ENCODE data around the gene FAIM2.

Gene FAIM2

GRCh38 chr12:49923880-49924556 is 20.3 kb upstream of the FAIM2 start:
- POLR2A ChIA-PET, result no interaction called here
- H3K4me3 ChIP-seq (ENCODE audit: low read depth, low read length), result no peak overlapping the region
- no peaks in the 10 kb centered on the region for H3K36me3 ChIP-seq (ENCODE audit: control insufficient read depth in 2 of 2, insufficient read depth in 1 of 2, low read length in 2 of 2)
- CTCF ChIA-PET, result interaction anchor here (1.6 to 2.1 kb wide), 2 partner anchors 22 to 43 kb away, joined by 6 read pairs; no protein-coding TSS in a partner anchor
- no peak overlapping the region for H3K27ac ChIP-seq (ENCODE audit: extremely low read depth, low read depth, low read length)
- TF ChIP-seq ZBTB49 (tag by site-specific recombination; IDR thresholded peaks at IDR 0.05; ENCODE audit: low read depth), result no peak
- TF ChIP-seq ZNF664 (tag by site-specific recombination; IDR thresholded peaks at IDR 0.05), result no peak
- no peak for TF ChIP-seq HOXA7 (CRISPR knock-in tag; IDR thresholded peaks at IDR 0.05; ENCODE audit: borderline replicate concordance)
- TF ChIP-seq ZNF239 (tag by site-specific recombination; IDR thresholded peaks at IDR 0.05), result no peak
- TF ChIP-seq ZBTB6 (tag by site-specific recombination; IDR thresholded peaks at IDR 0.05), result no peak
- no peaks in the 10 kb centered on the region for H3K4me1 ChIP-seq (ENCODE audit: control insufficient read depth, insufficient read depth, low read length)
- H3K9me3 ChIP-seq (ENCODE audit: control insufficient read depth, insufficient read depth, low read depth, low read length), result no peaks in the 10 kb centered on the region

- POLR2A ChIA-PET, result no interaction called here
- H3K9me3 ChIP-seq (ENCODE audit: control insufficient read depth, insufficient read depth, low read depth, low read length), result no peaks in the 10 kb centered on the region
- no peak for TF ChIP-seq ZFP69B (tag by site-specific recombination; IDR thresholded peaks at IDR 0.05)
- TF ChIP-seq ZSCAN5A (tag by site-specific recombination; IDR thresholded peaks at IDR 0.05), result no peak
- TF ChIP-seq ZNF133 (tag by site-specific recombination; IDR thresholded peaks at IDR 0.05), result no peak
Observed at GRCh38 chr12:49923035-49923644, 19.4 kb upstream of the FAIM2 start.

GRCh38 chr12:49922349-49923034 is 18.8 kb upstream of the FAIM2 start:
- Histone ChIP-seq H3K9me3 (ENCODE audit: control insufficient read depth, insufficient read depth, low read depth, low read length) (no peaks in the 10 kb centered on the region), H3K4me1 (ENCODE audit: control insufficient read depth, insufficient read depth, low read length) (no peaks in the 10 kb centered on the region), H3K27ac (ENCODE audit: extremely low read depth, low read depth, low read length) (no peak overlapping the region), H3K4me3 (ENCODE audit: low read depth, low read length) (no peak overlapping the region), H3K36me3 (ENCODE audit: control insufficient read depth in 2 of 2, insufficient read depth in 1 of 2, low read length in 2 of 2) (no peaks in the 10 kb centered on the region)
- POLR2A ChIA-PET, result no interaction called here
- CTCF ChIA-PET, result interaction anchor here (1.1 to 2.1 kb wide), 2 partner anchors 23 to 39 kb away, joined by 3 to 6 read pairs; no protein-coding TSS in a partner anchor
- TF ChIP-seq ZNF16 (tag by site-specific recombination; IDR thresholded peaks at IDR 0.05; ENCODE audit: low read depth), result no peak
- TF ChIP-seq IKZF3 (tag by site-specific recombination; IDR thresholded peaks at IDR 0.05), result no peak
- TF ChIP-seq ZSCAN4 (tag by site-specific recombination; IDR thresholded peaks at IDR 0.05), result no peak
- no peak for TF ChIP-seq ZNF175 (tag by site-specific recombination; IDR thresholded peaks at IDR 0.05)
- no peak for TF ChIP-seq SCRT2 (tag by site-specific recombination; IDR thresholded peaks at IDR 0.05)
- TF ChIP-seq ZNF223 (tag by site-specific recombination; IDR thresholded peaks at IDR 0.05), result no peak
- TF ChIP-seq OVOL3 (tag by site-specific recombination; IDR thresholded peaks at IDR 0.05), result no peak
- no peak for TF ChIP-seq ZNF121 (tag by site-specific recombination; IDR thresholded peaks at IDR 0.05)
- TF ChIP-seq REST (tag by site-specific recombination; IDR thresholded peaks at IDR 0.05), result no peak

More at GRCh38 chr12:49923035-49923644, 19.4 kb upstream of the FAIM2 start:
- CTCF ChIA-PET, result interaction anchor here (2.1 kb wide), 1 partner anchor 22 kb away, joined by 6 read pairs; no protein-coding TSS in a partner anchor
- no peaks in the 10 kb centered on the region for H3K4me1 ChIP-seq (ENCODE audit: control insufficient read depth, insufficient read depth, low read length)
- no peak overlapping the region for H3K4me3 ChIP-seq (ENCODE audit: low read depth, low read length)
- H3K27ac ChIP-seq (ENCODE audit: extremely low read depth, low read depth, low read length), result no peak overlapping the region
- no peaks in the 10 kb centered on the region for H3K36me3 ChIP-seq (ENCODE audit: control insufficient read depth in 2 of 2, insufficient read depth in 1 of 2, low read length in 2 of 2)

Measured in HEK293 (cell line).